DOHH2 (cell line): Measurements from ENCODE around the gene IRAK3.
"Not testable (repeated sequence)": the region's sequence is repeated elsewhere in the genome, so short reads cannot be mapped to it uniquely, and the experiment has no call there.

Source experiments
- H3F3A ChIP-seq: fragments of 200-600 bp; sonication (generic), shearing (Covaris generic); 2 replicates; pipeline ENCODE4 v1.6.0; 2016; ENCODE audit warnings: antibody characterized with exemption, mild to moderate bottlenecking; ENCODE audit not compliant: control insufficient read depth, insufficient read depth
- H3K27ac ChIP-seq: fragments of 200-600 bp; sonication (generic); 2 replicates; pipeline ENCODE4 v1.5.1; 2014; ENCODE audit warnings: low read depth, mild to moderate bottlenecking, low read length, moderate library complexity
- H3K27me3 ChIP-seq: fragments of 200-600 bp; sonication (generic); 2 replicates; pipeline ENCODE4 v1.6.1; 2014; ENCODE audit warnings: mild to moderate bottlenecking, low read length, mixed read lengths; ENCODE audit not compliant: control insufficient read depth
- H3K36me3 ChIP-seq: fragments of 200-600 bp; sonication (generic); 2 replicates; pipeline ENCODE4 v1.6.1; 2014; ENCODE audit warnings: mild to moderate bottlenecking, low read length, moderate library complexity, mixed read lengths; ENCODE audit not compliant: control insufficient read depth
- H3K4me1 ChIP-seq: fragments of 200-600 bp; sonication (generic); 2 replicates; pipeline ENCODE4 v1.6.1; 2014; ENCODE audit warnings: mild to moderate bottlenecking, low read length, mixed read lengths; ENCODE audit not compliant: control insufficient read depth
- H3K4me2 ChIP-seq: fragments of 200-600 bp; sonication (generic); 2 replicates; pipeline ENCODE4 v1.6.0; 2014; ENCODE audit warnings: mild to moderate bottlenecking, low read length, moderate library complexity
- H3K4me3 ChIP-seq: fragments of 200-600 bp; sonication (generic); 2 replicates; pipeline ENCODE4 v1.5.1; 2014; ENCODE audit warnings: mild to moderate bottlenecking, low read length, mixed read lengths
- H3K79me2 ChIP-seq: fragments of 200-600 bp; sonication (generic); 2 replicates; pipeline ENCODE4 v1.6.1; 2014; ENCODE audit warnings: mild to moderate bottlenecking, low read length, mixed read lengths; ENCODE audit not compliant: control insufficient read depth
- H3K9me2 ChIP-seq: fragments of 200-600 bp; sonication (generic); replicated peaks from 2 replicates; pipeline ENCODE4 v1.6.1; 2014; ENCODE audit warnings: mild to moderate bottlenecking, low read length, mixed read lengths; ENCODE audit not compliant: control insufficient read depth
- H3K9me3 ChIP-seq: fragments of 200-600 bp; sonication (generic); 2 replicates; pipeline ENCODE4 v1.6.1; 2014; ENCODE audit warnings: antibody characterized with exemption, low read length, mixed read lengths; ENCODE audit not compliant: control insufficient read depth, insufficient read depth
- H4K20me1 ChIP-seq: fragments of 200-600 bp; sonication (generic); 2 replicates; pipeline ENCODE4 v1.6.0; 2014; ENCODE audit warnings: low read depth, mild to moderate bottlenecking, antibody characterized with exemption, low read length, moderate library complexity; ENCODE audit not compliant: control insufficient read depth, insufficient read depth
- EZH2phosphoT487 ChIP-seq: fragments of 200-600 bp; sonication (generic); IDR thresholded peaks from 2 replicates; pipeline ENCODE4 v1.6.1; 2017; ENCODE audit warnings: borderline replicate concordance, mild to moderate bottlenecking, antibody characterized with exemption, low read length, moderate library complexity, mixed read lengths
- TF ChIP-seq, protein P1 (sequence below): fragments of 200-600 bp; sonication (generic); IDR thresholded peaks from one replicate; pipeline ENCODE4 v1.5.1; 2014; ENCODE audit warnings: antibody characterized with exemption, mild to moderate bottlenecking, low read depth, low read length; ENCODE audit not compliant: poor library complexity, severe bottlenecking

The IRAK3 gene

DNA sequence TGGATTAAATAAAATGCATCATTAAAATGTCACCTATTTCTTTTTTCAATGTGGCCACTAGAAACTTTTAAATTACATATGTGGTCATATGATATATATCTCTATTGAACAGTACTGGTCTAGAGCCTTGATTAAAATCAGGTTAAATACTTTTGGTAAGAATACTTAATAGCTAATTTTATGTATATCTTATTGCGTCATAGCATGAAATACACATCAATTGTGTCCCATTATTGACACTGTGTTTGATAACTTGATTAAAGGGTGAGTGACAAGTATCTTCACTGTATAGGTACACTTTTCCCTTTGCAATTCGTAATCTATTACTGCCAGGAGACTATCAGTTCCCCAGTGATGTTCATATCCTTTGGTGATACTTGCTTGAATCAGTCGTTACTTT lies 108.9 kb downstream of the IRAK3 start:
- no peaks in the 10 kb centered on the region for H4K20me1 ChIP-seq
- H3K27me3 ChIP-seq, result peaks cover 18% of the 10 kb centered on the region
- H3K4me1 ChIP-seq, result peaks cover 14% of the 10 kb centered on the region
- no peak overlapping the region for H3K4me3 ChIP-seq
- no peak for TF ChIP-seq EZH2phosphoT487
- TF ChIP-seq, protein P1, sequence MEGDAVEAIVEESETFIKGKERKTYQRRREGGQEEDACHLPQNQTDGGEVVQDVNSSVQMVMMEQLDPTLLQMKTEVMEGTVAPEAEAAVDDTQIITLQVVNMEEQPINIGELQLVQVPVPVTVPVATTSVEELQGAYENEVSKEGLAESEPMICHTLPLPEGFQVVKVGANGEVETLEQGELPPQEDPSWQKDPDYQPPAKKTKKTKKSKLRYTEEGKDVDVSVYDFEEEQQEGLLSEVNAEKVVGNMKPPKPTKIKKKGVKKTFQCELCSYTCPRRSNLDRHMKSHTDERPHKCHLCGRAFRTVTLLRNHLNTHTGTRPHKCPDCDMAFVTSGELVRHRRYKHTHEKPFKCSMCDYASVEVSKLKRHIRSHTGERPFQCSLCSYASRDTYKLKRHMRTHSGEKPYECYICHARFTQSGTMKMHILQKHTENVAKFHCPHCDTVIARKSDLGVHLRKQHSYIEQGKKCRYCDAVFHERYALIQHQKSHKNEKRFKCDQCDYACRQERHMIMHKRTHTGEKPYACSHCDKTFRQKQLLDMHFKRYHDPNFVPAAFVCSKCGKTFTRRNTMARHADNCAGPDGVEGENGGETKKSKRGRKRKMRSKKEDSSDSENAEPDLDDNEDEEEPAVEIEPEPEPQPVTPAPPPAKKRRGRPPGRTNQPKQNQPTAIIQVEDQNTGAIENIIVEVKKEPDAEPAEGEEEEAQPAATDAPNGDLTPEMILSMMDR, result no peak
- H3K9me2 ChIP-seq, result no peaks in the 10 kb centered on the region
- no peaks in the 10 kb centered on the region for H3K36me3 ChIP-seq
- no peak overlapping the region for H3K4me2 ChIP-seq
- H3K79me2 ChIP-seq, result no peaks in the 10 kb centered on the region
- 0 out of 2 replicates have a peak, but pooled peaks cover under 1% of the 10 kb centered on the region for H3F3A ChIP-seq
- no peak overlapping the region for H3K27ac ChIP-seq
- no peaks in the 10 kb centered on the region for H3K9me3 ChIP-seq

DNA sequence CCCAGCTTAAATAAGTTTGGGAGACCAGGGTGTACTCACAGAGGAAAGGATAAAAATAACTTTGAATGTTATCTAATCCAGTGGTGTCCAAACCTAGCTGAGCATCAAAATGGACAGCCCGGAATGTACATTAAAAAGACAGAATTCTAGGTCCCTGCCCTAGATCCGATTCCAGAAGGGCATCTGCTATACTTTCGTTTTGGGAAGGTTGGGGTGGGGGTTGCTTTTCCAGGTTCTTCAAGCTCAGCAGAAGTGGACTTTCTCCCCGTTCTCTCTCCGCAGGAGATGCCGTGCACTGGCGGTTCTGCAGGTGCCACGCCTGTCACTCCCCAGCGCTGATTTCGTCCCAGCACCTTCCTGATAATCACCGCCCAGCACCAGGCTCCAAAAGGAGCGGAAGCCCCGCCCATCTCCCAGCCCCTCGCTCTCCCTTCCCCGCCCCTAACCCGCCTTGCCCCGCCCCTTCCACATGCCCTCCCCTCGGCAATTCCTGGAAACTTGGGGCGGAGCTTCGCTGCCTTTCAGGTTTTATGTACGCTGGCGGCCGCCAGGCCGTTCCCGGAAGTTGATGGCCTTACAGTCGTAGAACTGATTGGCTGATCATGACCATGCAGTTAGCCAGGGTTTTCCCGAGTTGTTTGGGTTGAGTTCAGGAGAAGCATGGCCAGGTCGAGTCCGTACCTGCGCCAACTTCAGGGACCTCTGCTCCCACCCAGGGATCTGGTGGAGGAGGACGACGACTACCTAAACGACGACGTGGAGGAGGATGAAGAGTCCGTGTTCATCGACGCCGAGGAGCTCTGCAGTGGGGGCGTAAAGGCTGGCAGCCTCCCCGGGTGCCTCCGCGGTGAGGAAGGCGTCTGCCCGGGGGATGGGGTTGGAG lies 113.2 kb downstream of the IRAK3 start, which contains the start of gene HELB:
Gene HELB, plus strand, starts transcription at position 550 of the 883 bp plus-strand sequence. Its CDS starts 111 bp downstream, at position 661.
- Histone ChIP-seq H3F3A (peaks cover 11% of the 10 kb centered on the region; the same call in 1 of the 2 replicates), H3K79me2 (no peaks in the 10 kb centered on the region), H3K4me3 (peak within 1 kb of the TSS; percentile 84), H4K20me1 (no peaks in the 10 kb centered on the region), H3K4me1 (peaks cover 24% of the 10 kb centered on the region), H3K9me2 (no peaks in the 10 kb centered on the region), H3K4me2 (peak within 1 kb of the TSS; percentile 92), H3K36me3 (no peaks in the 10 kb centered on the region), H3K27me3 (peaks cover 42% of the 10 kb centered on the region), H3K27ac (no peak within 1 kb of the TSS), H3K9me3 (no peaks in the 10 kb centered on the region)
- TF ChIP-seq, protein P1, result no peak
- peak; percentile 36; the same call in 1 of the 2 replicates for TF ChIP-seq EZH2phosphoT487

GRCh38 chr12:66302827-66303169 lies 113.8 kb downstream of the IRAK3 start:
- peak overlapping the region; percentile 84 for H3K4me3 ChIP-seq
- no peak overlapping the region for H3K27ac ChIP-seq
- H3K9me2 ChIP-seq, result no peaks in the 10 kb centered on the region
- peak overlapping the region; percentile 92 for H3K4me2 ChIP-seq
- H3K4me1 ChIP-seq, result peaks cover 24% of the 10 kb centered on the region
- no peaks in the 10 kb centered on the region for H3K36me3 ChIP-seq
- H4K20me1 ChIP-seq, result no peaks in the 10 kb centered on the region
- H3K27me3 ChIP-seq, result peaks cover 42% of the 10 kb centered on the region
- peaks cover 11% of the 10 kb centered on the region; the same call in 1 of the 2 replicates for H3F3A ChIP-seq
- TF ChIP-seq, protein P1, result no peak
- H3K9me3 ChIP-seq, result no peaks in the 10 kb centered on the region
- no peaks in the 10 kb centered on the region for H3K79me2 ChIP-seq

DNA sequence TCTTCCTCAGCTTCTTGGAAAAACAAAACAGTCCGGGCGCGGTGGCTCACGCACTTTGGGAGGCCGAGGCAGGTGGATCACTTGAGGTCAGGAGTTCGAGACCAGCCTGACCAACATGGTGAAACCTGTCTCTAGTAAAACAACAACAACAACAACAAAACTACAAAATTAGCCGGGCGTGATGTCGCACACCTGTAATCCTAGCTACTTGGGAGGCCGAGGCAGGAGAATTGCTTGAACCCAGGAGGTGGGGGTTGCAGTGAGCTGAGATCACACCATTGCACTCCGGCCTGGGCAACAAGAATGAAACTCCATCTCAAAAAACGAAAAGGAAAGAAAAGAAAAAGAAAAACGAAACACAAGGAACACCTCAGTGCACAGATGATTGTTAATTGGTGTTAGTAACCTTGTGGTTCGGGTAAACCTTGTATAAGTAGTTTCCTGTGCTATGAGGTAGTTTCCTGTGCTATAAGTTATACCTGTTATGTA lies 114.3 kb downstream of the IRAK3 start:
- H3K79me2 ChIP-seq, H3K4me2 ChIP-seq, H3K36me3 ChIP-seq, H3K9me2 ChIP-seq, H4K20me1 ChIP-seq, H3K4me3 ChIP-seq, H3K27ac ChIP-seq, H3K9me3 ChIP-seq: not testable (repeated sequence)
- peaks cover 11% of the 10 kb centered on the region; the same call in 1 of the 2 replicates for H3F3A ChIP-seq
- peaks cover 42% of the 10 kb centered on the region for H3K27me3 ChIP-seq
- peaks cover 24% of the 10 kb centered on the region for H3K4me1 ChIP-seq
